GM19193 (cell line): Measurements from ENCODE around the gene MACROD1.

Experiments
- POLR2A ChIP-seq: IDR thresholded peaks from 4 replicates; pipeline ENCODE4 v1.6.1; 2011; ENCODE audit not compliant: insufficient read depth, insufficient read length; ENCODE audit errors: extremely low read depth

Gene MACROD1

GRCh38 chr11:64202992-64203391 lies 37.1 kb upstream of the MACROD1 start:
- TF ChIP-seq POLR2A: no peak

GRCh38 chr11:64201543-64201942 lies 35.6 kb upstream of the MACROD1 start:
- no peak for TF ChIP-seq POLR2A

DNA sequence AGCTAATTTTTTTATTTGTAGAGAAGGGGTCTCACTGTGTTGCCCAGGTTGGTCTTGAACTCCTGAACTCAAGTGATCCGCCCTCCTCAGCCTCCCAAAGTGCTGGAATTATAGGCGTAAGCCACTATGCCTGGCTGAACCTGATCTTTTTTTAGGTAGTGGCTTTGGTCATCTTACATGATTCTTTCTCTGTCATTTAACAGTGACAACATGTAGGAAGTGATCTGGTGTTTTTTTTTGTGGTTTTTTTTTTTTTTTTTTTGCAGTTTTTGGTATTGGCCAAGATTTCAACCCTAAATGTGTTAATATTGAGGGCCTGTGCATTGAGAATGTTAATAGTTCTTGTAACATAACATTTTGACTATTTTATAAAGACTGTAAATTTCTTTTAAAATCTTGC lies 32.6 kb upstream of the MACROD1 start:
- no peak for TF ChIP-seq POLR2A

DNA sequence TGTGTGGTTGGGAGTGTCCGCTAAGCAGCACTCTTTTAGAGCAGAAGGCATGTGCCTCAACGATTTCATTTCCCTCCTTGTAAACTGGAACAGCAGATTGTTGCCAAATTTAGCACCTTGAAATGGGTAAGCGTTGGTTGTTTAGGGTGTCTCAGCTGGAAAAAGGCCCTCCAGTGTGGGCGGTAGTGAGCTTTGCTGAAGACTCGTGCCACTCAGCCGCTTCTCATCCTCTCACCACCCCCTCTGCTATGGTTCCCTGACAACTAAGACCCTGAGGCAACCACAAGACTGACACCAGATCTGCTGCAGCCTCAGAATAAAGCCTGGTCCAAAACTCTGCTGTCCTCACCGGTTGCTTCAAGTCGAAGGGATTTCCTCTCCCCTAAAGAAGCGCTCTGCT lies 30.7 kb upstream of the MACROD1 start:
- TF ChIP-seq POLR2A: no peak

GRCh38 chr11:64192434-64192833 lies 26.5 kb upstream of the MACROD1 start:
- TF ChIP-seq POLR2A: no peak

DNA sequence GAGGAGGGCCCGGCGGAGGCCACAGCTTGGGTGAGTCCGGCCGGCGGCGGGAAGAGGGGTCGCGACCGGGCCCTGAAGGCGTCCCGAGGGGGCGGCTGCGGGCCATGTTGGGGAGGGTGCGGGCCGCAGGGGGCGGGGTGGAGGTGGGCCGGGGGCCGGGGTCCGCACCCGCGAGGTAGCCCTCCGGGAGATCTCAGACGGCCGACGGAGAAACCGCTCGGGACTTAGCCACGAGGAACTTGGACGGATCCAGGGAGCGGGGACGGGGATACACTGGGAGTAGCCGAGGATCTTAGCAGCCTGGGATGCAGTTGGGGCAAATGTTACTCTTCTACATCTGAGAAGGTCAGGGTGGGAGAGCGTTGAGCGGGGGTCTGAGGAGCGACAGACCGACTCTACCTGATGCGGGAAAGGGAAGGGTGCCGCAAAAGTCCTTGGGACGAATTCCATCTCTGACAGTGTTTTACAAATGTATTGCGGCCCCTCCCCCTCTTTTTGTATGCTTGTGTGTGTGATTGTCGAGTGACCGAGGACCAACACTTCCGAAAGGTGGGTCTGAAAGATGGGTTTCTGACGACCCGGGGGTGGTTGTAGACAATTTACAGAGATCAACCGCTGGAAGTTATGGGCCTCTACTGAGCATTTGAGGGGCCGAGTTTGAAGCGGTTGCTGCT lies 20.7 kb upstream of the MACROD1 start:
- TF ChIP-seq POLR2A: no peak

DNA sequence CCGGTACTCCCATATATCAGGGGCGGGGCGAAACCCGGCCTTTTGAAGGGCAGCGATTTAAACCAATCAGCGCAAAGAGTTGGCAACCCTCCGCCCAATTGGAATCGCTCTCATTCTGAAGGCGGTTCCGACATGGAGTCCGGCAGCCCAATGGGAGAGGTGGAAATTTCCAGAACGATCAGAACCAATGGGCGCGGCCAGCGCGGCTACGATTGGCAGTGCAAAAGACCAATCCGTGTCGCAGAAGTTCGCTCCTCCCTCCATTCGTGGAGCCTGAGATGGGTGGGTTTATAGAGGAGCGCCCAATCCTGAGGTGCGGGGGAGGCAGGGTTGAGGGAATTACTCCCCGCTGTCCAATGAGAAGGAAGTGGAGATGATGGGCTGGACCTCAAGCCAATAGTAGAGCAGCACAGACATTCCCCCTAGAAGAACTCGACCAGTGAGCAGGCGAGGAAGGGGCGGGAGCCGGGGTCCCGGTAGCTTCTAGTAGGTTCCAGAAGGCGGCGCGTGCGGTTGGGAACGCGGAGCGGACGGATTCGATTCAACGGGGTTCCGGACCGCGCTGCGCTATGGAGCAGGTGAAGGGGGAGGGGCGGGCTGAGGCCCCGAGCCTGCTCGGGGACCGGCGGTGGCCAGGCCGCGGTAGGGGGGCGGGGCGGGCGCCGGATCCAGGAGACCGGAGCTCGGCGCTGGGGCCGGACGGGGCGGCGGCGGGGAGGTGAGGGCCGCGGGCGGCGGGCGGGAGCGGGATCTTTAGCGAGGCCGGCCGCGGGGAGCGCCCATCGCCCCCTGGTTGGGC lies 20.0 kb upstream of the MACROD1 start, which contains the start of gene STIP1:
STIP1 (plus strand) TSS at position 479 of the 799 bp plus-strand sequence; CDS start at position 570, 91 bp downstream.
- TF ChIP-seq POLR2A: no peak

- TF ChIP-seq POLR2A: peak; percentile 99
These were observed 19.3 kb upstream of the MACROD1 start for GRCh38 chr11:64185175-64185692.

DNA sequence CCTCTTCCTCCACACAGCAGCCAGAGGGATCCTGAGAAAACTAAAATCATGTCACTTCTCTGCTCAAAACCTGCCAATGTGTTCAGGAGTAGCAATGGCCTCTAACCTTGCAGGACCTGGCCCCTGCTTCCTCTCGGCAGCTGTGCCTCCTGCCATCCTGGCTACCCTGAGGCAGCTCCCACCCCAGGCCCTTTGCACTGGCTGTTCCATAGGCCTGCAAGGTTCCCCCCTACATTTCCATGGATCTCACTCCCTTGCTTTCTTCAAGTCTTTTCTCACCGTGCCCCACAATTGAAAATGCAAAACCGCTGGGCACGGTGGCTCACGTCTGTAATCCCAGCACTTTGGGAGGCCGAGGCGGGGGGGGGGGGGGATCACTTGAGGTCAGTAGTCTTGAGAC lies 18.0 kb upstream of the MACROD1 start:
- no peak for TF ChIP-seq POLR2A

GRCh38 chr11:64181506-64182411 lies 15.8 kb upstream of the MACROD1 start:
- TF ChIP-seq POLR2A: peak; percentile 64

GRCh38 chr11:64180891-64181290 lies 15.0 kb upstream of the MACROD1 start:
- no peak for TF ChIP-seq POLR2A

- TF ChIP-seq POLR2A: no peak
These were observed 13.2 kb upstream of the MACROD1 start for GRCh38 chr11:64178951-64179639.

DNA sequence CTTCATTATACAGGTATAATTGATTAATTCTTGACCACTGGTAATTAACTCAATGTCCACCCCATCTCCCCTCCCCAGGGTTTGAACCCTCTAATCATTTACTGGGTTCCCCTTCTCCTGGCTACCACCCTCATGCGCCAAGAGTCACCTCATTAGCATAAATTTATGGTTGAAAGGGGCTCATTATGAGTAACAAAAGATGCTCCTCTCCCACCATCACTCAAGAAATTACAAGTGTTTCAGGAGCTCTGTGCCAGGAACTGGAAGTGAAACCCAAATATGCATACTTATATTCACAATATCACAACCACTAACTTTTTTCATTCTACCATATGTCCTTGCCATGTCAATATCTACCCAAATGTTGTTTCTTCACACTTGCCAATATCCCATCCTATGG lies 12.3 kb upstream of the MACROD1 start:
- no peak for TF ChIP-seq POLR2A

DNA sequence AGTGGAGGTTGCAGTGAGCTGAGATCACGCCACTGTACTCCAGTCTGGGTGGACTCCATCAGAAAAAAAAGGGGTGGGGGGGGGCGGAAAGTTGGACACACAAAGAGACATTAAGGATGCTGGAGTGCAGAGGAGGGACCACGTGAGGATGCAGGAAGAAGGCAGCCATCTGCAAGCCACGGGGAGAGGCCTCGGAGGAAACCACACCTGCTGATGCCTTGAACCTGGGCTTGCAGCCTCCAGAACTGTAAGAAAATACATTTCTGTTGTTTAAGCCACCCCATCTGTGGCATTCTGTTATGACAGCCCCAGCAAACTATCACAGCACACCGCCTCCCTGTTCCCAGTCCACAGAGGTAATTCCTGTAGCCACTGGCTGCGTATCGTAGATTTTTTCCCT lies 10.8 kb upstream of the MACROD1 start:
- no peak for TF ChIP-seq POLR2A
